NOMO-1 treated with dmso at 0.1 percent for 144 hours (cell line): Measurements from ENCODE around the gene ACSF3.
"Not testable (repeated sequence)": the region's sequence is repeated elsewhere in the genome, so short reads cannot be mapped to it uniquely, and the experiment has no call there.

Experiments
- DNase-seq: peaks from one replicate; lab custom pipeline; 2025; ENCODE audit not compliant: unreplicated experiment; lab: John Stamatoyannopoulos, UW

Gene ACSF3

GRCh38 chr16:89055894-89056555 is 37.6 kb upstream of the ACSF3 start:
- DNase-seq, result no peak

GRCh38 chr16:89056592-89056991 is 37.1 kb upstream of the ACSF3 start:
- DNase-seq, result no peak

GRCh38 chr16:89057738-89058137 is 35.9 kb upstream of the ACSF3 start:
- no peak for DNase-seq

GRCh38 chr16:89058812-89059211 is 34.8 kb upstream of the ACSF3 start:
- DNase-seq, result no peak

- DNase-seq, result no peak
These were observed 33.4 kb upstream of the ACSF3 start for GRCh38 chr16:89060207-89060794.

- no peak for DNase-seq
These were observed 32.6 kb upstream of the ACSF3 start for GRCh38 chr16:89061086-89061485.

- DNase-seq, result no peak
These were observed 31.9 kb upstream of the ACSF3 start for GRCh38 chr16:89061590-89062380.

GRCh38 chr16:89062389-89063345 is 31.0 kb upstream of the ACSF3 start:
- DNase-seq, result no peak

GRCh38 chr16:89063768-89064320 is 29.8 kb upstream of the ACSF3 start:
- DNase-seq, result no peak

GRCh38 chr16:89064606-89065457 is 28.8 kb upstream of the ACSF3 start:
- DNase-seq, result no peak

GRCh38 chr16:89065458-89065822 is 28.2 kb upstream of the ACSF3 start:
- DNase-seq, result no peak

GRCh38 chr16:89066721-89067120 is 26.9 kb upstream of the ACSF3 start:
- DNase-seq, result no peak

- DNase-seq, result no peak
These were observed 25.8 kb upstream of the ACSF3 start for GRCh38 chr16:89067677-89068443.

GRCh38 chr16:89068814-89069616 is 24.6 kb upstream of the ACSF3 start:
- DNase-seq, result not testable (repeated sequence)

GRCh38 chr16:89069920-89070319 is 23.7 kb upstream of the ACSF3 start:
- DNase-seq, result no peak

GRCh38 chr16:89070590-89070989 is 23.1 kb upstream of the ACSF3 start:
- DNase-seq, result no peak

- no peak for DNase-seq
These were observed 21.7 kb upstream of the ACSF3 start for GRCh38 chr16:89071686-89072547.
